ENCODE results near the gene KIAA1586.
A peak's percentile ranks its signal among the peaks of the same experiment; 100 is the strongest.

Gene KIAA1586

GRCh38 chr6:57064809-57065208 lies 18.3 kb downstream of the KIAA1586 start:
- Histone ChIP-seq H3K4me3 (ENCODE audit: low read length) (no peak overlapping the region), H3K4me1 (ENCODE audit: insufficient read depth, low read length) (no peaks in the 10 kb centered on the region), H2AFZ (ENCODE audit: low read depth, low read length) (no peak overlapping the region), H3K27me3 (ENCODE audit: insufficient read depth, low read length) (no peaks in the 10 kb centered on the region), H3K9me3 (ENCODE audit: low read length) (no peaks in the 10 kb centered on the region), H3K36me3 (ENCODE audit: insufficient read depth, low read length) (peaks cover 32% of the 10 kb centered on the region)

- H2AFZ ChIP-seq (ENCODE audit: low read depth, low read length), result no peak overlapping the region
- no peaks in the 10 kb centered on the region for H3K9me3 ChIP-seq (ENCODE audit: low read length)
Measured at GRCh38 chr6:57068061-57068460, 21.6 kb downstream of the KIAA1586 start.

GRCh38 chr6:57069228-57069627 lies 22.7 kb downstream of the KIAA1586 start:
- Histone ChIP-seq H3K27me3 (ENCODE audit: insufficient read depth, low read length) (no peaks in the 10 kb centered on the region), H3K4me3 (ENCODE audit: low read length) (no peak overlapping the region), H3K9me3 (ENCODE audit: low read length) (no peaks in the 10 kb centered on the region), H3K4me1 (ENCODE audit: insufficient read depth, low read length) (no peaks in the 10 kb centered on the region), H3K36me3 (ENCODE audit: insufficient read depth, low read length) (peaks cover 17% of the 10 kb centered on the region), H2AFZ (ENCODE audit: low read depth, low read length) (no peak overlapping the region)

More at GRCh38 chr6:57068061-57068460, 21.6 kb downstream of the KIAA1586 start:
- Histone ChIP-seq H3K4me1 (ENCODE audit: insufficient read depth, low read length) (no peaks in the 10 kb centered on the region), H3K4me3 (ENCODE audit: low read length) (no peak overlapping the region), H3K36me3 (ENCODE audit: insufficient read depth, low read length) (peaks cover 20% of the 10 kb centered on the region), H3K27me3 (ENCODE audit: insufficient read depth, low read length) (no peaks in the 10 kb centered on the region)

GRCh38 chr6:57069920-57070331 lies 23.4 kb downstream of the KIAA1586 start:
- no peaks in the 10 kb centered on the region for H3K9me3 ChIP-seq (ENCODE audit: low read length)
- H2AFZ ChIP-seq (ENCODE audit: low read depth, low read length), result no peak overlapping the region
- no peak overlapping the region for H3K4me3 ChIP-seq (ENCODE audit: low read length)
- H3K36me3 ChIP-seq (ENCODE audit: insufficient read depth, low read length), result peaks cover 16% of the 10 kb centered on the region
- no peaks in the 10 kb centered on the region for H3K27me3 ChIP-seq (ENCODE audit: insufficient read depth, low read length)
- no peaks in the 10 kb centered on the region for H3K4me1 ChIP-seq (ENCODE audit: insufficient read depth, low read length)

GRCh38 chr6:57072108-57072507 lies 25.6 kb downstream of the KIAA1586 start:
- H3K4me1 ChIP-seq (ENCODE audit: insufficient read depth, low read length), result no peaks in the 10 kb centered on the region
- no peaks in the 10 kb centered on the region for H3K9me3 ChIP-seq (ENCODE audit: low read length)
- H2AFZ ChIP-seq (ENCODE audit: low read depth, low read length), result no peak overlapping the region
- no peak overlapping the region for H3K4me3 ChIP-seq (ENCODE audit: low read length)
- H3K27me3 ChIP-seq (ENCODE audit: insufficient read depth, low read length), result no peaks in the 10 kb centered on the region
- H3K36me3 ChIP-seq (ENCODE audit: insufficient read depth, low read length), result peaks cover 11% of the 10 kb centered on the region

GRCh38 chr6:57074383-57074782 lies 27.9 kb downstream of the KIAA1586 start:
- Histone ChIP-seq H3K4me1 (ENCODE audit: insufficient read depth, low read length) (no peaks in the 10 kb centered on the region), H3K36me3 (ENCODE audit: insufficient read depth, low read length) (peaks cover 11% of the 10 kb centered on the region), H3K4me3 (ENCODE audit: low read length) (no peak overlapping the region), H3K9me3 (ENCODE audit: low read length) (peaks cover 2% of the 10 kb centered on the region), H2AFZ (ENCODE audit: low read depth, low read length) (no peak overlapping the region), H3K27me3 (ENCODE audit: insufficient read depth, low read length) (no peaks in the 10 kb centered on the region)

GRCh38 chr6:57075092-57075491 lies 28.6 kb downstream of the KIAA1586 start:
- Histone ChIP-seq H3K4me1 (ENCODE audit: insufficient read depth, low read length) (no peaks in the 10 kb centered on the region), H2AFZ (ENCODE audit: low read depth, low read length) (no peak overlapping the region), H3K9me3 (ENCODE audit: low read length) (peaks cover 2% of the 10 kb centered on the region), H3K36me3 (ENCODE audit: insufficient read depth, low read length) (peaks cover 11% of the 10 kb centered on the region), H3K27me3 (ENCODE audit: insufficient read depth, low read length) (no peaks in the 10 kb centered on the region), H3K4me3 (ENCODE audit: low read length) (no peak overlapping the region)

- Histone ChIP-seq H2AFZ (ENCODE audit: low read depth, low read length) (no peak overlapping the region), H3K36me3 (ENCODE audit: insufficient read depth, low read length) (peaks cover 10% of the 10 kb centered on the region), H3K9me3 (ENCODE audit: low read length) (peaks cover 4% of the 10 kb centered on the region), H3K4me3 (ENCODE audit: low read length) (no peak overlapping the region), H3K27me3 (ENCODE audit: insufficient read depth, low read length) (no peaks in the 10 kb centered on the region), H3K4me1 (ENCODE audit: insufficient read depth, low read length) (no peaks in the 10 kb centered on the region)
Measured at GRCh38 chr6:57078531-57079207, 32.2 kb downstream of the KIAA1586 start.

GRCh38 chr6:57085471-57085870 lies 39.0 kb downstream of the KIAA1586 start:
- H3K4me3 ChIP-seq (ENCODE audit: low read length), result no peak overlapping the region
- no peak overlapping the region for H2AFZ ChIP-seq (ENCODE audit: low read depth, low read length)
- H3K27me3 ChIP-seq (ENCODE audit: insufficient read depth, low read length), result no peaks in the 10 kb centered on the region
- no peaks in the 10 kb centered on the region for H3K36me3 ChIP-seq (ENCODE audit: insufficient read depth, low read length)
- no peaks in the 10 kb centered on the region for H3K4me1 ChIP-seq (ENCODE audit: insufficient read depth, low read length)
- H3K9me3 ChIP-seq (ENCODE audit: low read length), result peaks cover 2% of the 10 kb centered on the region

- Histone ChIP-seq H3K4me1 (ENCODE audit: insufficient read depth, low read length) (peaks cover 5% of the 10 kb centered on the region), H2AFZ (ENCODE audit: low read depth, low read length) (no peak overlapping the region), H3K9me3 (ENCODE audit: low read length) (no peaks in the 10 kb centered on the region), H3K36me3 (ENCODE audit: insufficient read depth, low read length) (peaks cover 4% of the 10 kb centered on the region), H3K4me3 (ENCODE audit: low read length) (no peak overlapping the region), H3K27me3 (ENCODE audit: insufficient read depth, low read length) (no peaks in the 10 kb centered on the region)
Measured at GRCh38 chr6:57086843-57087242, 40.4 kb downstream of the KIAA1586 start.

- H3K4me3 ChIP-seq (ENCODE audit: low read length), result no peak overlapping the region
- no peaks in the 10 kb centered on the region for H3K27me3 ChIP-seq (ENCODE audit: insufficient read depth, low read length)
- H3K4me1 ChIP-seq (ENCODE audit: insufficient read depth, low read length), result peaks cover 14% of the 10 kb centered on the region
- peaks cover 12% of the 10 kb centered on the region for H3K36me3 ChIP-seq (ENCODE audit: insufficient read depth, low read length)
- no peak overlapping the region for H2AFZ ChIP-seq (ENCODE audit: low read depth, low read length)
- no peaks in the 10 kb centered on the region for H3K9me3 ChIP-seq (ENCODE audit: low read length)
Measured at GRCh38 chr6:57087916-57088315, 41.4 kb downstream of the KIAA1586 start.

GRCh38 chr6:57089265-57089664 lies 42.8 kb downstream of the KIAA1586 start:
- peaks cover 20% of the 10 kb centered on the region for H3K36me3 ChIP-seq (ENCODE audit: insufficient read depth, low read length)
- H3K4me3 ChIP-seq (ENCODE audit: low read length), result peak overlapping the region; percentile 62
- peaks cover 16% of the 10 kb centered on the region for H3K4me1 ChIP-seq (ENCODE audit: insufficient read depth, low read length)

GRCh38 chr6:57089687-57090457 lies 43.4 kb downstream of the KIAA1586 start, which contains the start of gene ZNF451:
Gene ZNF451, plus strand, starts transcription at chr6:57090188. Its CDS starts 66 bp downstream, at chr6:57090254.
- peak within 1 kb of the TSS; percentile 62 for H3K4me3 ChIP-seq (ENCODE audit: low read length)
- no peaks in the 10 kb centered on the region for H3K27me3 ChIP-seq (ENCODE audit: insufficient read depth, low read length)
- H2AFZ ChIP-seq (ENCODE audit: low read depth, low read length), result no peak within 1 kb of the TSS
- peaks cover 24% of the 10 kb centered on the region for H3K36me3 ChIP-seq (ENCODE audit: insufficient read depth, low read length)
- H3K4me1 ChIP-seq (ENCODE audit: insufficient read depth, low read length), result peaks cover 16% of the 10 kb centered on the region
- no peaks in the 10 kb centered on the region for H3K9me3 ChIP-seq (ENCODE audit: low read length)

More at GRCh38 chr6:57089265-57089664, 42.8 kb downstream of the KIAA1586 start:
- Histone ChIP-seq H2AFZ (ENCODE audit: low read depth, low read length) (no peak overlapping the region), H3K27me3 (ENCODE audit: insufficient read depth, low read length) (no peaks in the 10 kb centered on the region), H3K9me3 (ENCODE audit: low read length) (no peaks in the 10 kb centered on the region)
